Activated T-cell treated with anti-CD3 and anti-CD28 coated beads for 48 hours (primary cell): ENCODE data around the gene SH3GL1.
"Not testable (repeated sequence)": the region's sequence is repeated elsewhere in the genome, so short reads cannot be mapped to it uniquely, and the experiment has no call there.

Experiments used
- DNase-seq: peaks from one replicate; pipeline ENCODE4 v3.0.0-alpha.2; 2020; ENCODE audit warnings: low read depth

The SH3GL1 gene

GRCh38 chr19:4362831-4363545 lies 37.4 kb downstream of the SH3GL1 start:
- no peak for DNase-seq

- DNase-seq = no peak
Observed at GRCh38 chr19:4362101-4362828, 38.1 kb downstream of the SH3GL1 start.

- DNase-seq = no peak
Observed at GRCh38 chr19:4361152-4362046, 38.9 kb downstream of the SH3GL1 start.

- DNase-seq = no peak
Observed at GRCh38 chr19:4360641-4361151, 39.7 kb downstream of the SH3GL1 start.

- no peak for DNase-seq
Observed at GRCh38 chr19:4360081-4360569, 40.2 kb downstream of the SH3GL1 start.

GRCh38 chr19:4359627-4360000 lies 40.7 kb downstream of the SH3GL1 start:
- DNase-seq = no peak

- DNase-seq = no peak
Observed at GRCh38 chr19:4358709-4359626, 41.4 kb downstream of the SH3GL1 start.

- DNase-seq = no peak
Observed at GRCh38 chr19:4357921-4358326, 42.4 kb downstream of the SH3GL1 start.

GRCh38 chr19:4357095-4357797 lies 43.1 kb downstream of the SH3GL1 start:
- no peak for DNase-seq

- DNase-seq = no peak
Observed at GRCh38 chr19:4354897-4355296, 45.5 kb downstream of the SH3GL1 start.

GRCh38 chr19:4354282-4354681 lies 46.1 kb downstream of the SH3GL1 start:
- DNase-seq = no peak

- DNase-seq = peak; percentile 35
Observed at GRCh38 chr19:4352701-4353121, 47.6 kb downstream of the SH3GL1 start.

GRCh38 chr19:4350726-4351125 lies 49.6 kb downstream of the SH3GL1 start:
- no peak for DNase-seq

- no peak for DNase-seq
Observed at GRCh38 chr19:4350111-4350510, 50.2 kb downstream of the SH3GL1 start.

- not testable (repeated sequence) for DNase-seq
Observed at GRCh38 chr19:4349225-4349624, 51.1 kb downstream of the SH3GL1 start.

- DNase-seq = no peak
Observed at GRCh38 chr19:4347521-4347920, 52.8 kb downstream of the SH3GL1 start.

- DNase-seq = no peak
Observed at GRCh38 chr19:4346020-4346383, 54.3 kb downstream of the SH3GL1 start.

GRCh38 chr19:4345342-4346019 lies 54.9 kb downstream of the SH3GL1 start:
- no peak for DNase-seq

- DNase-seq = peak; percentile 93
Observed at GRCh38 chr19:4343370-4344307, 56.7 kb downstream of the SH3GL1 start, which contains the start of gene MPND. Gene MPND, plus strand, starts transcription at chr19:4343562. Its CDS starts 32 bp downstream, at chr19:4343594.
